D721Med (cell line): Measurements from ENCODE around the gene PCDH17.
A peak's percentile ranks its signal among the peaks of the same experiment; 100 is the strongest.

Source experiments
- DNase-seq: peaks from one replicate; pipeline ENCODE4 v3.0.0; 2011; ENCODE audit warnings: low spot score; ENCODE audit not compliant: insufficient read length
- FAIRE-seq: peaks from 2 replicates; lab custom pipeline; 2011; peaks lifted over from hg19 to GRCh38; lab: Jason Lieb, UNC
- TF ChIP-seq, protein P1 (sequence below): IDR thresholded peaks from 2 replicates; pipeline ENCODE4 v1.5.1; 2012; ENCODE audit warnings: mild to moderate bottlenecking, control low read depth; ENCODE audit not compliant: insufficient read depth; ENCODE audit errors: missing control alignments

Gene PCDH17

DNA sequence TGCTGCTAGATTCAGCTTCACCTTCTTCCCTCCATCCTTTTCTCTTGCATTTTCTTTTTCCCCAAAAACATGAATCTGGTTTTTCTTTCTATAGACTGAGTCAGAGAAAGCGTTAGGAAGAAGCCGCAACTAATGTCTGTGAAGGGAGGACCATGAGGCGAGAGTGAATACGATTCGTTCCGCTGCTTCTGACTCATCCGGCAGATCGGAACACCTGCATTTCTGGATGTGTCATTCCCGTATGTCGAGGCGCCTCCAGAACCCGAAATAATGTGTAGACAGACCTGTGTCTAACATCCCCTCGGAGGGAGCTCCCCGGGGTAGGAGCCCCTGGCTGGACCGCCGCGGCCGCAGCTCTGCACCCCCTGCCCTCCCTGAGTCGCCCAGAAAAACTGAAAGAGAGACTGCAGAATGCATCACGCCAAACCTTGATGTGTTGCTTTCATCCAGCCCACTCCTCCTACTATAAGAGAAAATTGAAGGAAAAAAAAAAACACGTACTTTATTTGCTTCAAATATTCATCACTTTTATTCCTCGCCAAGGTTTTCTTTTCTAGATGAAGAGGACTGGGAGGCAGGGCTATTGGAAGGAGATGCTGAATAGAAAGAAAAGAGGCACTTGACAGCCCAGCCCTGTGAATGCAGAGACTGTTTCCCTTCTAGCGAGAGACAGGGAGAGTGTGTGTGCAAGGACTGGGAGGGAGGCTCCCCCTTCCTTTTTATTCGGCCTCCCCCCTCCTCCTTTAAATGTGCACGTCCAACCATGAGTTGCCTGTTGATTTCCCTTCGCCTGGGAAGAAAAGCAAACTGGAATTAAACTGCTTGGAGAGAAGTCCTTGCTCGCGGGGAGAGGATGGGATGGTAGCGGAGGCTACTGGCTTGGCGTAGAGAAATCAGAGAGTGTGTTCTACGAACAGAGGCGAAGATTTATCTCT lies 616 bp upstream of the PCDH17 start:
- TF ChIP-seq, protein P1, sequence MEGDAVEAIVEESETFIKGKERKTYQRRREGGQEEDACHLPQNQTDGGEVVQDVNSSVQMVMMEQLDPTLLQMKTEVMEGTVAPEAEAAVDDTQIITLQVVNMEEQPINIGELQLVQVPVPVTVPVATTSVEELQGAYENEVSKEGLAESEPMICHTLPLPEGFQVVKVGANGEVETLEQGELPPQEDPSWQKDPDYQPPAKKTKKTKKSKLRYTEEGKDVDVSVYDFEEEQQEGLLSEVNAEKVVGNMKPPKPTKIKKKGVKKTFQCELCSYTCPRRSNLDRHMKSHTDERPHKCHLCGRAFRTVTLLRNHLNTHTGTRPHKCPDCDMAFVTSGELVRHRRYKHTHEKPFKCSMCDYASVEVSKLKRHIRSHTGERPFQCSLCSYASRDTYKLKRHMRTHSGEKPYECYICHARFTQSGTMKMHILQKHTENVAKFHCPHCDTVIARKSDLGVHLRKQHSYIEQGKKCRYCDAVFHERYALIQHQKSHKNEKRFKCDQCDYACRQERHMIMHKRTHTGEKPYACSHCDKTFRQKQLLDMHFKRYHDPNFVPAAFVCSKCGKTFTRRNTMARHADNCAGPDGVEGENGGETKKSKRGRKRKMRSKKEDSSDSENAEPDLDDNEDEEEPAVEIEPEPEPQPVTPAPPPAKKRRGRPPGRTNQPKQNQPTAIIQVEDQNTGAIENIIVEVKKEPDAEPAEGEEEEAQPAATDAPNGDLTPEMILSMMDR: no peak
- DNase-seq (no peak), FAIRE-seq (no peak)

DNA sequence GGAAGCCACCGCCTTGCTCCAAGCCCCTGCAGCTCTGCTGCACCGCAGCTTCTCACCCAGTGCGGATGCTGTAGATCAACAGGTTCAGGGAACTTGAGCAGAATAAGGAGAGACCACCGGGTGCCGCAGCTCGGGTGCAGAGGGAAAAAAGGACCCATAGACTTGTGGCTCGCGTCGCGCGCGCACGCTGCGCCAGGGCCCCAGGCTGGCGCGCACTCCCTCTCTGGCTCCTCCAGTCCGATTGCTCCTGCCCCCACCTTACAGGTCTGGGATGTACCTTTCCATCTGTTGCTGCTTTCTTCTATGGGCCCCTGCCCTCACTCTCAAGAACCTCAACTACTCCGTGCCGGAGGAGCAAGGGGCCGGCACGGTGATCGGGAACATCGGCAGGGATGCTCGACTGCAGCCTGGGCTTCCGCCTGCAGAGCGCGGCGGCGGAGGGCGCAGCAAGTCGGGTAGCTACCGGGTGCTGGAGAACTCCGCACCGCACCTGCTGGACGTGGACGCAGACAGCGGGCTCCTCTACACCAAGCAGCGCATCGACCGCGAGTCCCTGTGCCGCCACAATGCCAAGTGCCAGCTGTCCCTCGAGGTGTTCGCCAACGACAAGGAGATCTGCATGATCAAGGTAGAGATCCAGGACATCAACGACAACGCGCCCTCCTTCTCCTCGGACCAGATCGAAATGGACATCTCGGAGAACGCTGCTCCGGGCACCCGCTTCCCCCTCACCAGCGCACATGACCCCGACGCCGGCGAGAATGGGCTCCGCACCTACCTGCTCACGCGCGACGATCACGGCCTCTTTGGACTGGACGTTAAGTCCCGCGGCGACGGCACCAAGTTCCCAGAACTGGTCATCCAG lies 964 bp downstream of the PCDH17 start:
- no peak for DNase-seq
- no peak for FAIRE-seq
- TF ChIP-seq, protein P1: no peak

DNA sequence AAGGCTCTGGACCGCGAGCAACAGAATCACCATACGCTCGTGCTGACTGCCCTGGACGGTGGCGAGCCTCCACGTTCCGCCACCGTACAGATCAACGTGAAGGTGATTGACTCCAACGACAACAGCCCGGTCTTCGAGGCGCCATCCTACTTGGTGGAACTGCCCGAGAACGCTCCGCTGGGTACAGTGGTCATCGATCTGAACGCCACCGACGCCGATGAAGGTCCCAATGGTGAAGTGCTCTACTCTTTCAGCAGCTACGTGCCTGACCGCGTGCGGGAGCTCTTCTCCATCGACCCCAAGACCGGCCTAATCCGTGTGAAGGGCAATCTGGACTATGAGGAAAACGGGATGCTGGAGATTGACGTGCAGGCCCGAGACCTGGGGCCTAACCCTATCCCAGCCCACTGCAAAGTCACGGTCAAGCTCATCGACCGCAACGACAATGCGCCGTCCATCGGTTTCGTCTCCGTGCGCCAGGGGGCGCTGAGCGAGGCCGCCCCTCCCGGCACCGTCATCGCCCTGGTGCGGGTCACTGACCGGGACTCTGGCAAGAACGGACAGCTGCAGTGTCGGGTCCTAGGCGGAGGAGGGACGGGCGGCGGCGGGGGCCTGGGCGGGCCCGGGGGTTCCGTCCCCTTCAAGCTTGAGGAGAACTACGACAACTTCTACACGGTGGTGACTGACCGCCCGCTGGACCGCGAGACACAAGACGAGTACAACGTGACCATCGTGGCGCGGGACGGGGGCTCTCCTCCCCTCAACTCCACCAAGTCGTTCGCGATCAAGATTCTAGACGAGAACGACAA lies 1.8 kb downstream of the PCDH17 start:
- DNase-seq (no peak), FAIRE-seq (no peak)
- TF ChIP-seq, protein P1: peak; percentile 65

DNA sequence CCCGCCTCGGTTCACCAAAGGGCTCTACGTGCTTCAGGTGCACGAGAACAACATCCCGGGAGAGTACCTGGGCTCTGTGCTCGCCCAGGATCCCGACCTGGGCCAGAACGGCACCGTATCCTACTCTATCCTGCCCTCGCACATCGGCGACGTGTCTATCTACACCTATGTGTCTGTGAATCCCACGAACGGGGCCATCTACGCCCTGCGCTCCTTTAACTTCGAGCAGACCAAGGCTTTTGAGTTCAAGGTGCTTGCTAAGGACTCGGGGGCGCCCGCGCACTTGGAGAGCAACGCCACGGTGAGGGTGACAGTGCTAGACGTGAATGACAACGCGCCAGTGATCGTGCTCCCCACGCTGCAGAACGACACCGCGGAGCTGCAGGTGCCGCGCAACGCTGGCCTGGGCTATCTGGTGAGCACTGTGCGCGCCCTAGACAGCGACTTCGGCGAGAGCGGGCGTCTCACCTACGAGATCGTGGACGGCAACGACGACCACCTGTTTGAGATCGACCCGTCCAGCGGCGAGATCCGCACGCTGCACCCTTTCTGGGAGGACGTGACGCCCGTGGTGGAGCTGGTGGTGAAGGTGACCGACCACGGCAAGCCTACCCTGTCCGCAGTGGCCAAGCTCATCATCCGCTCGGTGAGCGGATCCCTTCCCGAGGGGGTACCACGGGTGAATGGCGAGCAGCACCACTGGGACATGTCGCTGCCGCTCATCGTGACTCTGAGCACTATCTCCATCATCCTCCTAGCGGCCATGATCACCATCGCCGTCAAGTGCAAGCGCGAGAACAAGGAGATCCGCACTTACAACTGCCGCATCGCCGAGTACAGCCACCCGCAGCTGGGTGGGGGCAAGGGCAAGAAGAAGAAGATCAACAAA lies 2.6 kb downstream of the PCDH17 start:
- no peak for DNase-seq
- FAIRE-seq: no peak
- TF ChIP-seq, protein P1: peak; percentile 19

DNA sequence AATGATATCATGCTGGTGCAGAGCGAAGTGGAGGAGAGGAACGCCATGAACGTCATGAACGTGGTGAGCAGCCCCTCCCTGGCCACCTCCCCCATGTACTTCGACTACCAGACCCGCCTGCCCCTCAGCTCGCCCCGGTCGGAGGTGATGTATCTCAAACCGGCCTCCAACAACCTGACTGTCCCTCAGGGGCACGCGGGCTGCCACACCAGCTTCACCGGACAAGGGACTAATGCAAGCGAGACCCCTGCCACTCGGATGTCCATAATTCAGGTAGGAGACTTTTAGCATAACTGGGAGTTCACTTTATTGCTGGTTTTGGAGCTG lies 3.3 kb downstream of the PCDH17 start:
- no peak for FAIRE-seq
- DNase-seq: no peak
- TF ChIP-seq, protein P1: no peak

DNA sequence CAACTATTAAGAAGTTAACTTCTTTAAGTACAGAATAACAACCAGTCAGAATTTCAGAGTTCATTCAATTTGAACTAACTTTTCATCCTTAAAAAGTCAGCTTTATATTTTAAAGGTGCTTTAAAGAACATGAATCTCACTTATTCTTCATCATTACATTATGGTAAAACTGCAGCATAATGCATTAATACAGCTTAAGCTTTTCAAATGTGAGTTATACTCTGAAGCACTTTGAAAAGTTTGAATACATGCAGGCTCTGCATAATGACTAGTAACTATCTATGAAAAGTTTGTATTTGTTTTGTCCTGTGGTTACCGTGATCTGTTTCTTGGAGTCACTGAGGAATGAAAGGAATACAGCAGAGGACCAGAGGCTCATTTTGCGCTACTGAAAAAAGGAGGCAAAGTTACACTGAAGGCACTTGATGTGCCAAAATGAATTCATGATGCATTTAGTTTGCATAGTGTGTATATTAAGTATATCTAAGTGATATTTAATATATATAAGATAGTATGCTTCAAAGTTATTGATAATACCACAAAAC lies 4.1 kb downstream of the PCDH17 start:
- TF ChIP-seq, protein P1: no peak
- DNase-seq: no peak
- FAIRE-seq: no peak
